Right lobe of liver (tissue), 4 donors: ENCODE results near the gene CBFA2T2.

ENCODE experiments used
- POLR2A ChIP-seq: fragments of 450-650 bp; IDR thresholded peaks from one replicate; pipeline ENCODE4 v1.6.1; 2017; ENCODE audit warnings: antibody characterized with exemption, mild to moderate bottlenecking
- TF ChIP-seq, protein P1 (sequence below), 4 donors: fragments of 200-600 bp in 3 of 4; fragments of 450-650 bp in 1 of 4; IDR thresholded peaks; one replicate each; pipeline versions ENCODE4 v1.5.1 to v1.8.0; 2016 to 2022; ENCODE audit warnings: antibody characterized with exemption in 4 of 4, mild to moderate bottlenecking in 2 of 4
- donor health status: DM: no; HTN: no; CAD: no.
- donor health status: DM: no; HTN: no; CAD: no.
- donor health status: DM: no; HTN: yes; CAD: no.

- TF ChIP-seq, protein P1, sequence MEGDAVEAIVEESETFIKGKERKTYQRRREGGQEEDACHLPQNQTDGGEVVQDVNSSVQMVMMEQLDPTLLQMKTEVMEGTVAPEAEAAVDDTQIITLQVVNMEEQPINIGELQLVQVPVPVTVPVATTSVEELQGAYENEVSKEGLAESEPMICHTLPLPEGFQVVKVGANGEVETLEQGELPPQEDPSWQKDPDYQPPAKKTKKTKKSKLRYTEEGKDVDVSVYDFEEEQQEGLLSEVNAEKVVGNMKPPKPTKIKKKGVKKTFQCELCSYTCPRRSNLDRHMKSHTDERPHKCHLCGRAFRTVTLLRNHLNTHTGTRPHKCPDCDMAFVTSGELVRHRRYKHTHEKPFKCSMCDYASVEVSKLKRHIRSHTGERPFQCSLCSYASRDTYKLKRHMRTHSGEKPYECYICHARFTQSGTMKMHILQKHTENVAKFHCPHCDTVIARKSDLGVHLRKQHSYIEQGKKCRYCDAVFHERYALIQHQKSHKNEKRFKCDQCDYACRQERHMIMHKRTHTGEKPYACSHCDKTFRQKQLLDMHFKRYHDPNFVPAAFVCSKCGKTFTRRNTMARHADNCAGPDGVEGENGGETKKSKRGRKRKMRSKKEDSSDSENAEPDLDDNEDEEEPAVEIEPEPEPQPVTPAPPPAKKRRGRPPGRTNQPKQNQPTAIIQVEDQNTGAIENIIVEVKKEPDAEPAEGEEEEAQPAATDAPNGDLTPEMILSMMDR (IDR thresholded peaks at IDR 0.05), result no peak
- TF ChIP-seq POLR2A, result no peak
Observed at GRCh38 chr20:33470866-33471265, 19.0 kb upstream of the CBFA2T2 start.
